NB4 (cell line): Measurements from ENCODE around the gene ZDHHC21.

ENCODE experiments used
- CTCF ChIP-seq: IDR thresholded peaks from one replicate; pipeline ENCODE4 v1.5.1; 2012; ENCODE audit warnings: low read depth, low read length
- MAX ChIP-seq: IDR thresholded peaks from 2 replicates; pipeline ENCODE4 v1.6.1; 2011; ENCODE audit warnings: low read depth, low read length
- MYC ChIP-seq: IDR thresholded peaks from 2 replicates; pipeline ENCODE4 v1.6.1; 2011; ENCODE audit warnings: low read depth, low read length
- POLR2A ChIP-seq: IDR thresholded peaks from 2 replicates; pipeline ENCODE4 v1.6.1; 2011; ENCODE audit warnings: mild to moderate bottlenecking; ENCODE audit not compliant: insufficient read length; ENCODE audit errors: extremely low read depth

DNA sequence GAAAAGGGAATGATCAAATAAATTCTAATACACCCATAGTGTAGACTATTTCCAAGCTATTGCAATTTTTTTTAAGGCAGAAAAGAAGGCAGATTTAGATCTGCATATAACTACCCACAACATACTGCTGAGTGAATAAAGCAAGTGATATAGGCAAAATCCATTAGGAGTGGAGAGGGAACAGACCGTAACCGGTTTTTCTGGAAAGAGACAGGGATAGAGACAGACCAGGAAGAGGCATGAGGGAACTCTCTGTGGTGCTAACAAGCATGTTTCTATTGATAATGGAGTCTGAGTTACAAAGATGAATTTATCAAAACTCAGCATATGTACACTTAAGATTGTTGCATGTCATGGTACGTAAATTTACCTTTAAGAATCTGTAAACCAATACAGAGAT is 14.5 kb downstream of the ZDHHC21 start:
- TF ChIP-seq CTCF (no peak), POLR2A (no peak), MAX (no peak), MYC (no peak)
